Mesothelial cell of epicardium (in vitro differentiated cells): Measurements from ENCODE around the gene RAX2. TPM values are rescaled to one million over a fixed set of nuclear protein-coding genes. Genes with fewer than 3 reads are reported as not detected.
A peak's percentile ranks its signal among the peaks of the same experiment; 100 is the strongest.

Source experiments
- DNase-seq, 2 experiments: peaks; one replicate each; pipeline ENCODE4 v3.0.0; 2021; ENCODE audit warnings: low spot score in 2 of 2; ENCODE audit not compliant: unreplicated experiment in 2 of 2
- H3K27ac Mint-ChIP-seq: 2 replicates; pipeline ENCODE4 v1.8.0; 2021; ENCODE audit warnings: mixed read lengths
- H3K27me3 Mint-ChIP-seq: 2 replicates; pipeline ENCODE4 v1.8.0; 2021; ENCODE audit warnings: low read depth, mixed read lengths
- H3K36me3 Mint-ChIP-seq: 2 replicates; pipeline ENCODE4 v1.8.0; 2021; ENCODE audit warnings: mixed read lengths
- H3K4me1 Mint-ChIP-seq: 2 replicates; pipeline ENCODE4 v1.8.0; 2021; ENCODE audit warnings: mixed read lengths
- H3K4me3 Mint-ChIP-seq: 2 replicates; pipeline ENCODE4 v1.8.0; 2021; ENCODE audit warnings: mild to moderate bottlenecking, moderate library complexity, mixed read lengths
- H3K9me3 Mint-ChIP-seq: 2 replicates; pipeline ENCODE4 v1.8.0; 2021; ENCODE audit warnings: mixed read lengths
- total RNA-seq: library from RNA; stranded (reverse); gene quantifications from 3 replicates; pipeline ENCODE4 v1.2.1, GENCODE V29; 2021
- TF ChIP-seq, protein P1 (sequence below): fragments of 200-600 bp; sonication (generic); IDR thresholded peaks from one replicate; pipeline ENCODE4 v1.5.0; 2021; ENCODE audit warnings: antibody characterized with exemption; ENCODE audit not compliant: unreplicated experiment

The RAX2 gene
- total RNA-seq, 1 donor from 2014 or later, result not detected

DNA sequence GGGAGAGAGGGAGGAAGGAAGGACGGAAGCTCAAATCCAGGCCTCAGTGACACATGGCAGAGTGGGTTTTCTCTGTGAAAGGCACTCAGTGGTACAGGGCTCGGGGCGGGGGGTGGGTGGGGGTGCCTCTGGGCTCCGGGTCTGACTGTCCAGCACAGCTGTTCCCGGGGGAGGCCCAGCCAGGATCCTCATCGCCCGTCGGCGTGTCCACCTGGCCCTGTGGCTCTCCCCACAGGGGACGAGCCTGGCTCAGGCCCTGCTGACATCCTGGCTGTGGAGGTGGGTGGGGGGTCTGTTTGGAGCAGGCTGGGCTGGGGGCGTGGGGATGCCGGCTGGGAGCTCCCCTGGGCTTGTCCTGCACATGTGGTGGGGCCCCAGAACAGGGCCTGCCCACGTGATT is 32.4 kb upstream of the RAX2 start:
- Mint-ChIP-seq H3K27me3 (peaks cover 46% of the 10 kb centered on the region), H3K4me3 (no peak overlapping the region)
- no peak for DNase-seq

DNA sequence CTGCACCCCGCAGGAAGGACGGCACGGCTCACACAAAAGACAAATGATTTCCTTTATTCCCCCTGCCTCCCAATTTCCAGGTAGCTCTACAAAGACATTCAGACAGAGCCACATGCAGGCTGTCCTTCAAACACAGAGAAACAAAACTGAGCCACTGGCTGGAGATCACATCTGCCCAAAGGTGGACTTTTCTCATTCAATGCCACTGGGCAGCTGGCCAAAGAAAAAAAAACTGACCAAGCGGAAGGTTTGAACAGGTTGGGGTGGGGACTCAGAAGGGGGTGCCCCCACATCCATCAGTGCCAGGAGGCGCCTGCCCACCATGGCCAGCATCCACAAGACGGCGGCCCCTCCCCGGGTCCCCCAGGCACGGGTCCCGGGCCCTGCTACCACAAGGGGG is 32.0 kb upstream of the RAX2 start:
- H3K27ac Mint-ChIP-seq, result no peak overlapping the region
- no peak for DNase-seq
- H3K27me3 Mint-ChIP-seq, result peaks cover 50% of the 10 kb centered on the region
- no peak overlapping the region for H3K4me3 Mint-ChIP-seq
- H3K9me3 Mint-ChIP-seq, result no peaks in the 10 kb centered on the region
- no peaks in the 10 kb centered on the region for H3K36me3 Mint-ChIP-seq
- TF ChIP-seq, protein P1, sequence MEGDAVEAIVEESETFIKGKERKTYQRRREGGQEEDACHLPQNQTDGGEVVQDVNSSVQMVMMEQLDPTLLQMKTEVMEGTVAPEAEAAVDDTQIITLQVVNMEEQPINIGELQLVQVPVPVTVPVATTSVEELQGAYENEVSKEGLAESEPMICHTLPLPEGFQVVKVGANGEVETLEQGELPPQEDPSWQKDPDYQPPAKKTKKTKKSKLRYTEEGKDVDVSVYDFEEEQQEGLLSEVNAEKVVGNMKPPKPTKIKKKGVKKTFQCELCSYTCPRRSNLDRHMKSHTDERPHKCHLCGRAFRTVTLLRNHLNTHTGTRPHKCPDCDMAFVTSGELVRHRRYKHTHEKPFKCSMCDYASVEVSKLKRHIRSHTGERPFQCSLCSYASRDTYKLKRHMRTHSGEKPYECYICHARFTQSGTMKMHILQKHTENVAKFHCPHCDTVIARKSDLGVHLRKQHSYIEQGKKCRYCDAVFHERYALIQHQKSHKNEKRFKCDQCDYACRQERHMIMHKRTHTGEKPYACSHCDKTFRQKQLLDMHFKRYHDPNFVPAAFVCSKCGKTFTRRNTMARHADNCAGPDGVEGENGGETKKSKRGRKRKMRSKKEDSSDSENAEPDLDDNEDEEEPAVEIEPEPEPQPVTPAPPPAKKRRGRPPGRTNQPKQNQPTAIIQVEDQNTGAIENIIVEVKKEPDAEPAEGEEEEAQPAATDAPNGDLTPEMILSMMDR, result no peak
- H3K4me1 Mint-ChIP-seq, result peaks cover 1% of the 10 kb centered on the region

More for the DNA sequence above, 32.4 kb upstream of the RAX2 start:
- H3K9me3 Mint-ChIP-seq, result no peaks in the 10 kb centered on the region
- no peaks in the 10 kb centered on the region for H3K36me3 Mint-ChIP-seq
- peaks cover 1% of the 10 kb centered on the region for H3K4me1 Mint-ChIP-seq
- TF ChIP-seq, protein P1, result no peak
- H3K27ac Mint-ChIP-seq, result no peak overlapping the region

DNA sequence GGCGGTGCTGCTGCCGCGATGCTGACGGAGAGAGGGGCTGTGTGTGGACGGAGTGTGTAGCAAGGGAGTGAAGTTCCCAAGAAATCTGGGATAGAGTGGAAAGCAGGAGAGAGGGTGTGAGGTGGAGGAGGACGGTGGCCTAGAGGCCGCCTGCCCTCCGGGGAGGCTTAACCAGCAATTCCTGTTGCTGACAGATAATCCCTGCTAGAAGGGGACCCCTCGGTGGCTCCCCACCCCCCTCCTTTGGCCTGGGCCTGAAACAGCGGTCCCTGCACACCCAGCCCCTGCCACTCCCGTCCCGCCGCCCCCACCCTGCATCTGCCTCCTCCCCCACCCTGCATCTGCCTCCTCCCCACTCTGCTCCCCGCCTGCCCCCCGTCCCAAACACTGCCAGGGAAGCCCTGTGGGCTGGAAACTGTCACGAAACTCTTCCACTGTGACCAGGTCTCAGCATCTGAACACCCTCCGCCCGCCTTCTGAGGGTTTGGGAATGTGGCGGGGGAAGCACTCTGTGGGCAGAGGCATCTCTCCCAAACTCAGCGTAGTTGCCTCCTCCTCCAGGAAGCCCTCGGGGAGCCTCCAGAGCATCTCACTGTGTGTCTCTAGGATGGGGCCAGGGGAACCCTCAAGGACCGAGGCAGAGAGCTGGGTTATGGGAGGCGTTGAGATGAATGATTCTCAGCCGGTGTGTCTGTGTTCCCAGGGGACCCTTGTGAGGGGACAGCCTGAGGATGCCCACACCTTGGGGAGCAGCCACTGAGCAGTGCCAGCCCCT is 31.3 kb upstream of the RAX2 start:
- Mint-ChIP-seq H3K36me3 (no peaks in the 10 kb centered on the region), H3K27me3 (peaks cover 52% of the 10 kb centered on the region), H3K27ac (no peak overlapping the region), H3K4me3 (no peak overlapping the region), H3K4me1 (peaks cover 1% of the 10 kb centered on the region), H3K9me3 (no peaks in the 10 kb centered on the region)
- DNase-seq, result no peak
- TF ChIP-seq, protein P1, result no peak

DNA sequence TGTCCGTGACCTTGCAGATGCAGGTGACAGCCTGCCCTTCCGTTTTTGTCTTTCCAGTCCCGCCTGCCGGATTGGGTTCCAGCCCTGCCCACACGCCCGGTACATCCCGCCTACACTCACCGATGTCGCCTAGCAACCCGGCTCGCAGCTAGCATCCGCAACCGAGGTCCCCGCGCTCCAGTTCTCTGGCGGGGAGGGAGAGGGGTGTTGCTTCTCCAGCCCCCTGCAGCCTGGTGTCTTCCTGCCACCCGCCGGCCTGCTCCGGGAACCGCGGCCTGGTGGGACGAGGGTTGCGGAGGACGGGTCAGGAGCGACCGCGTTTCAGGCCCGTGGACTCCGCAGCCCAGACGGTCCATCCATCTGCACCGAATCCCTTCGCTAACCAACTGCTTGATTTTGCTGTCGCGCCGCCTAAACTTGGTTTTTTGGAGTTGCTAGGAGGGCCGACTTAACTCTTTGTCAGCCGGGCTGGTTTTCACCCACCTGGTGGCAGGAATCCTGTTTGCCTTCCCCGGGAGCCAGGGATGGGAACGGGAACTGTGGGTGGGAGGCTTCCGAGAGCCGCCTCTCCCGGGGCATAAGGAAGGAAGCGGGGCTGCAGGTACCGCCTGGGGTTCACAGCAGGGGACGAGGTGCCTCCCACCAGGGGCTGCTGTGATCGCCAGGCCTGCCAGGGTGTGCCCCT is 29.5 kb upstream of the RAX2 start:
- Mint-ChIP-seq H3K9me3 (peaks cover 5% of the 10 kb centered on the region), H3K27ac (no peak overlapping the region), H3K4me1 (peaks cover 1% of the 10 kb centered on the region), H3K36me3 (no peaks in the 10 kb centered on the region), H3K4me3 (no peak overlapping the region), H3K27me3 (peaks cover 57% of the 10 kb centered on the region)
- no peak for DNase-seq
- TF ChIP-seq, protein P1, result peak; percentile 32

DNA sequence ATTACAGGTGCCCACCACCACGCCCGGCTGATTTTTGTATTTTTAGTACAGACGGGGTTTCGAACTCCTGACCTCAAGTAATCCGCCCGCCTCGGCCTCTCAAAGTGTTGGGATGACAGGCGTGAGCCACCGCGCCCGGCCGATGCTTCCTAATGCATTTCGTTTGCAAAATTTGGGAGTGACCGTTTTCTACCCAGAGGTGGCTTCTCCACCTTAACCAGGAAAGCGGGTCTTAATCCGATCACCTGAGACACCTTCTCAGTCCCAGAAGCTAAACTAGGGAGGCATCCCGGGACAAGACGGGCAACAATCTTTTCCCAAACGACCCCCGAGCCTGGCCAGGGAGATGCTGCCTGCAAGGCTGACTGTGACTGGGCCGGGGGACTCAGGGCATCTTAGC is 29.0 kb upstream of the RAX2 start:
- no peak overlapping the region for H3K4me3 Mint-ChIP-seq

More for the DNA sequence above, 29.0 kb upstream of the RAX2 start:
- Mint-ChIP-seq H3K36me3 (no peaks in the 10 kb centered on the region), H3K27me3 (peaks cover 57% of the 10 kb centered on the region), H3K9me3 (peaks cover 7% of the 10 kb centered on the region), H3K4me1 (peaks cover 1% of the 10 kb centered on the region), H3K27ac (no peak overlapping the region)
- TF ChIP-seq, protein P1, result no peak
- DNase-seq, result no peak
